NCI-H2029 treated with DMSO at 0.1 percent for 48 hours (cell line): ENCODE data around the gene ZNF311.
"Not testable (repeated sequence)": the region's sequence is repeated elsewhere in the genome, so short reads cannot be mapped to it uniquely, and the experiment has no call there.

Experiments
- DNase-seq: peaks from one replicate; lab custom pipeline; 2025; lab: John Stamatoyannopoulos, UW

The ZNF311 gene

GRCh38 chr6:28982476-28983266 is 22.4 kb downstream of the ZNF311 start:
- DNase-seq = no peak

DNA sequence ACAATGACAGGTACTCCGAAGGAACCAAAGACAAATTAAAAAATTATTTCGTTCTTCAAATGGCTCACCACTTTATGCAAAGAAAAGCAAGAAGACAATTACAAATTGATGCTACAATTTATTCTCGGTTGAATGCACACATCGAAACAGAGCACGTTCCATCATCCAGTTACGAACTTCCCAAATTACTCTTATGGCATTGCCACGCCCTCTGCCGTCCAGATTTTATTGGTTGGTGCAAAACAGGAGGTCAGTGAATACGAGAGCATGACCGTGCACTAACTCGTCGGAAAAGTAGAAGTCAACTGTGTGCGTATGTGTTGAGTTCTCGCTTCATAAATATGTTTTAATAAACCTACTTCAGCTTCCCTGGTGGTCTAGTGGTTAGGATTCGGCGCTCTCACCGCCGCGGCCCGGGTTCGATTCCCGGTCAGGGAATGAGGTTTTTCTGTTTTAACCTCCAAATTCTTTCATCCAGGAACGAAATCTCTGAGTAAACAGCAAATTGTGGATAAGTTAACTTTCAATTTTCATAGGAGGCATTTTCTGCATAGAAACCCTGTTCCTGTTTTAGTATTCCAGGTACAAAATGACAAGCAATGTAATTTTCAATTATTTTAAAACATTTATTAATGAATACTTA is 23.2 kb downstream of the ZNF311 start:
- peak; percentile 93 for DNase-seq

- peak; percentile 93 for DNase-seq
Measured at GRCh38 chr6:28981431-28981832, 23.7 kb downstream of the ZNF311 start.

GRCh38 chr6:28980852-28981430 is 24.2 kb downstream of the ZNF311 start:
- peak; percentile 66 for DNase-seq

- no peak for DNase-seq
Measured at GRCh38 chr6:28980137-28980851, 24.8 kb downstream of the ZNF311 start.

DNA sequence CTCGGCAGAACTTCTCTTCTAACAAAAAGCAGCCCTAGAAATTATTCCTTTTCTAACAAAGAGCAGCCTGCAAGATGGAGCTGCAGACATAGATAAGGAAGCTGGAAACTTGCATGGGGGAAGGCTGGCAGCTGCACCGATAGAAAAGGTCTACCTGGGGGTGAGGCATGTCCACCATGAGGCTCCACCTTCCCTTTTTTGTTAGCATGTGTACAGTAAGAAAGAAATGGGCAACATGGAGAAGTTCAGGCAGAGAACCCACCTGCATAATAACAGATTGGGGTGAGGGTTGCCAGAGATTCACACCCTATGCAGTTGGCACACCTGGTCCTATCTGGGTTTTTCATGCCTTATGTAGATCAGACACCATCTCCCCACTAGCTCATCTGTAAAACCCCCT is 25.4 kb downstream of the ZNF311 start:
- DNase-seq = no peak

- DNase-seq = no peak
Measured at GRCh38 chr6:28978959-28979561, 26.1 kb downstream of the ZNF311 start.

DNA sequence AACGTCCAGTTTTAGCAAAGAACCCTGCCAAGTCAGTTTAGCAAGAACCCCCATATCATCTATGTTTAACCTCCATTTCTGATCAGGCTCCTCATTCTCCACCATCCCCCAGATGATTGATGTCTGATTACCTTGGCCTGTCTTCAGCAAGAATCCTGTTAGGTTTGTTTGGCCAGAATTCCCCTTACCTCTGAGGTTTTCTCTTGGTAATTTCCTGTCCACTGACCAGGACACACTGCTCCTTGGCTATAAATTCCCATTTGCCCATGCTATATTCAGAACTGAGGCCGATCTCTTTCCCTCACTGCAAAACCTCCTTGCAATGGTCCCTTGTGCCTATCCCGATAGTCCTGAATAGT is 27.0 kb downstream of the ZNF311 start:
- DNase-seq = no peak

DNA sequence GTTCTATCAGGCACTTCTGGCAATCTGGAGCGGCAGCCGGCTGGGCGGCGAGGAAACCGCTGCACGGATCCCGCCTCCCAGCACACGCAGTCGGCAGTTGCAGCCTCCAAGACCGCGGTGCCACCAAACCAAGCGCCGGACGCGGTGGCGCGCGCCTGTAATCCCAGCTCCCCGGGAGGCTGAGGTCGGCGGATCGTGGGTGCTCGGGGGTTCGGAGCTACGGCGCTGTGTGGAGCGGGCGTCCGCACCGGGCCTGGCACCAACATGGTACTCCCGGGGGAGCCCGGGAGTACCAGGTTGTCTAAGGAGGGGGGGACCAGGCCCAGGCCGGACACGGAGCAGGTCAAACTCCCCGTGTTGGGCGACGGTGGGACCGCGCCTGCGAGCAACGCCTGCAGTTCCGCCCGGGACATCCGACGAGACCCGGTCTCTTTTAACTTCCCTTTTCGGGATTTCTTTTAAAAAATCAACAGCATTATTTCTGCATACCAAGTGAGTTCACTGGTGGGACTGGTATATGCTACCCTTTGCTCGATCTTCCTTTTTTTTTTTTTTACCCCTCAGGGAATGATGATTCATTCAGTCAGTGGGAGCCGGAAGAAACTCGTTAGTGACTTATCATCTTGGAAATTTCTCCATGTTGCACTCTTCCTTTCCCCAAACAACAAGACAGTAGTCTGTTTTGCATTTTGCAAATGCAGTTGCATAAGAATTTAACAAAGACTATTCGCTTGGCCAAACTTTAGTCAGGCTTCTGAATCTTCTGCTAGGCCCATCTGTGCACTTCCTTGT is 27.6 kb downstream of the ZNF311 start:
- DNase-seq = no peak

DNA sequence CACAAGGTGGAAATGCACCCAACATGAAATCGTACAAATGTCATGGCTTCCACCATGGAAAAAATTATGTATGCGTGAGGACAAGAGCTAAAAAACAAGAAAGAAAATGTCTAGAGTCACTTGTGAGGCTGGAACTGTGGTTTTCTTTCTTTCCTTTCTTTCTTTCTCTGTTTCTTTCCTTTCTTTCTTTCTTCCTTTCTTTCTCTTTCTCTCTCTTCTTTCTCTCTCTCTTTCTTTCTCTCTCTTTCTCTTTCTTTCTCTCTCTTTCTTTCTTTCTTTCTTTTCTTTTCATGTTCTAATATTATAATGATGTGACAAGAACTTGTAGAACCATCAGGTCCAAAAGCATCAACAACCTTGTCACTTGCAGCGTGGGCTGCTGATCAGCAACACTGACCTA is 28.4 kb downstream of the ZNF311 start:
- no peak for DNase-seq

GRCh38 chr6:28974505-28974904 is 30.6 kb downstream of the ZNF311 start:
- DNase-seq = no peak

- DNase-seq = not testable (repeated sequence)
Measured at GRCh38 chr6:28970056-28970455, 35.1 kb downstream of the ZNF311 start.

DNA sequence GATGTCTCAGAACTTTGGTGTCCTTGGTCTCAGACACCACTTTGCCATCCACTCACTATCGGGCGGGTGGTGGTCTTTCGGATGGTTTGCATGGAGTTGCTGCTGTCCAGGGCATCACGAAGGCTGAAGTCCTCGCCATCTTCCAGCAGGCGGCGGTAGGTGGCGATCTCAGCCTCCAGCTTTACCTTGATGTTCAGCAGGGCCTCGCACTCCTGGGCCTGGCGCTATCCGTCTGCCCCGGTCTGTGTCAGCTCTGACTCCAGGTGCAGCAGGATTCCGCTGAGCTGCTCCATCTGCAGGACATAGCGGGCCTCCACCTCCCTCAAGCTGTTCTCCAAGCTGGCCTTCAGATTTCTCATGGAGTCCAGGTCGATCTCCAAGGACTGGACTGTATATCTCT is 36.0 kb downstream of the ZNF311 start:
- DNase-seq = no peak

DNA sequence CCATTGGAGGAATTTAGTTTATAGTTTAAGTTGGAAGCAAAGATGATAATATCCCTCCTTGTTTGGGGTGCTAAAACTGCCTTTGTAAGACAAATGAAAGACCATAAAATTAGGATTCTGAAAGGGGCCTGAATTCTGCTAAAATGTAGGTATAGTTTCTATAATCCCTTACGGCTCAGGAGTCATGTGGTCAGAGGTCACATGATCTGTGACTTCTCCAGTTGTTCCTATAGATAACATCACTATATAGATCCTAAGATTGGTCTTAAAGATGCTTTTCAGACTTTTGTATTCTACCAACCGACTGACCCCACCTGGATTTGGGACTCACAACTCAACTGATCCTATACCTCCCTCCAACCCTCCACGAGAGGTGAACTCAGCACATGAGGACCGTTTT is 36.6 kb downstream of the ZNF311 start:
- DNase-seq = no peak

DNA sequence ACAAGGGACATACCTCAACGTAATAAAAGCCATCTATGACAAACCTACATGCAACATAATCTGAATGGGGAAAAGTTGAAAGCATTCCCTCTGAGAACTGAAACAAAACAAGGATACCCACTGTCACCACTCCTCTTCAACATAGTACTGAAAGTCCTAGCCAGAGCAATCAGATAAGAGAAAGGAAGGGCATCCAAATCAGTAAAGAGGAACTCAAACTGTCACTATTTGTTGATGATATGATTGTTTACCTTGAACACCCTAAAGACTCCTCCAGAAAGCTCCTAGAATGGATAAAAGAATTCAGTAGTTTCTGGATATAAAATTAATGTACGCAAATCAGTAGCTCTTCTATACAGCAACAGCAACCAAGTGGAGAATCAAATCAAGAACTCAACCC is 39.4 kb downstream of the ZNF311 start:
- DNase-seq = no peak

- no peak for DNase-seq
Measured at GRCh38 chr6:28960846-28961500, 44.1 kb downstream of the ZNF311 start.

- not testable (repeated sequence) for DNase-seq
Measured at GRCh38 chr6:28958561-28959243, 46.4 kb downstream of the ZNF311 start.

GRCh38 chr6:28957795-28958314 is 47.3 kb downstream of the ZNF311 start:
- not testable (repeated sequence) for DNase-seq

- no peak for DNase-seq
Measured at GRCh38 chr6:28956331-28956730, 48.8 kb downstream of the ZNF311 start.
